IPS DF 6.9 (cell line): ENCODE results near the gene FANK1.
"Not testable (repeated sequence)": the region's sequence is repeated elsewhere in the genome, so short reads cannot be mapped to it uniquely, and the experiment has no call there.

Source experiments
- DNase-seq: peaks from one replicate; pipeline ENCODE4 v3.0.0-alpha.2; 2013; ENCODE audit warnings: low read depth, low spot score
- H3K27ac ChIP-seq: one replicate; pipeline ENCODE4 v1.5.1; 2013; ENCODE audit warnings: low read length, control low read depth
- H3K27me3 ChIP-seq: 2 replicates; pipeline ENCODE4 v1.6.1; 2013; ENCODE audit warnings: mild to moderate bottlenecking, low read length; ENCODE audit not compliant: control insufficient read depth, insufficient read depth
- H3K36me3 ChIP-seq: 2 replicates; pipeline ENCODE4 v1.6.1; 2013; ENCODE audit warnings: low read length; ENCODE audit not compliant: control insufficient read depth, insufficient read depth
- H3K4me1 ChIP-seq: 2 replicates; pipeline ENCODE4 v1.6.1; 2013; ENCODE audit warnings: low read length; ENCODE audit not compliant: control insufficient read depth, insufficient read depth
- H3K4me3 ChIP-seq: 2 replicates; pipeline ENCODE4 v1.5.1; 2013; ENCODE audit warnings: mild to moderate bottlenecking, low read length
- H3K9me3 ChIP-seq: 2 replicates; pipeline ENCODE4 v1.6.1; 2013; ENCODE audit warnings: low read length, inconsistent platforms; ENCODE audit not compliant: control insufficient read depth, insufficient read depth
- WGBS: extraction: QIAGEN DNeasy Blood & Tissue Kit; methylation state at CpG from one replicate; pipeline ENCODE4 v1.1.7; 2013; ENCODE audit warnings: mixed read lengths, missing lambda C conversion rate; ENCODE audit not compliant: insufficient read length, insufficient coverage; 5-methylcytosine and 5-hydroxymethylcytosine counted together

Gene FANK1

GRCh38 chr10:125970077-125970630, 73.8 kb downstream of the FANK1 start:
- not testable (repeated sequence) for H3K27me3 ChIP-seq, H3K4me1 ChIP-seq, H3K9me3 ChIP-seq, H3K36me3 ChIP-seq, H3K4me3 ChIP-seq, DNase-seq, H3K27ac ChIP-seq
- WGBS, result no CpG with 5 or more reads among the region's 36 CpGs

DNA sequence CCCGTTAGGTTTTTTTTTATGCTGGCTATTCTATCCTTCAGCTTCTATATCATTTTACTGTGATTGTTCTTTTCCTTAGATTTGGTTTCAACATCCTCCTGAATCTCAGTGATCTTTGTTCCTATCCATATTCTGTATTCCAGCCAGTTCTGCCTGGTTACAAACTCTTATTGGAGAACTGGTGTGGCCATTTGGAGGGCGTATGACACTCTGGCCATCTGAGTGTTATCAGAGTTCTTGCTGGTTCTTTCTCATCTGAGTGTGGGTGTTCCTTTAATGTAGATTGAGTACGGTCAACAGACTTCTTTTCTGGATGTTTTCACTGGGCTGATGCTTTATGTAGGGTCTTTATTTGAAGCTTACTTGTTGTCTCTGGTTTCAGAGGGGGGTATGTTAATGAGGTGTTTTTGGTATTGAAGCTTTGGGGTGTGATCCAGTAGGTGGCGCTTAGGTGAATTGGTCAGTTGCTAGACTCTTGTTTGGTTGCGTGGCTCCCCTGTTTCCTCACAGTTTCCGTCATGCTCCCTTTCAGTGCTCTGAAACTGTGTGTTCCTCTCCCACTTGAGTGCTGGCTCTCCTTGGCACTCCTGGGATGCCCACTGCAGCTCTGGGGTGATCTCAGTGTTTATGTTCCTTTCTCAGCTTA, 80.7 kb downstream of the FANK1 start:
- peak; percentile 27 for DNase-seq
- H3K4me3 ChIP-seq, result no peak overlapping the region
- WGBS, result no CpG with 5 or more reads among the region's 6 CpGs

GRCh38 chr10:125979976-125980375, 83.6 kb downstream of the FANK1 start:
- no peaks in the 10 kb centered on the region for H3K27me3 ChIP-seq
- no peaks in the 10 kb centered on the region for H3K4me1 ChIP-seq
- no peaks in the 10 kb centered on the region for H3K9me3 ChIP-seq
- H3K36me3 ChIP-seq, result no peaks in the 10 kb centered on the region
- no peak overlapping the region for H3K4me3 ChIP-seq
- no peak for DNase-seq
- H3K27ac ChIP-seq, result no peak overlapping the region
- WGBS, result no CpG with 5 or more reads among the region's 7 CpGs

More for the DNA sequence above, 80.7 kb downstream of the FANK1 start:
- H3K36me3 ChIP-seq, result no peaks in the 10 kb centered on the region
- H3K4me1 ChIP-seq, result no peaks in the 10 kb centered on the region
- no peaks in the 10 kb centered on the region for H3K9me3 ChIP-seq
- H3K27me3 ChIP-seq, result no peaks in the 10 kb centered on the region
- no peak overlapping the region for H3K27ac ChIP-seq

- no peaks in the 10 kb centered on the region for H3K4me1 ChIP-seq
- H3K9me3 ChIP-seq, result no peaks in the 10 kb centered on the region
- H3K27me3 ChIP-seq, result no peaks in the 10 kb centered on the region
- H3K27ac ChIP-seq, result no peak overlapping the region
- H3K36me3 ChIP-seq, result no peaks in the 10 kb centered on the region
- no peak for DNase-seq
- no CpG with 5 or more reads among the region's 6 CpGs for WGBS
- H3K4me3 ChIP-seq, result no peak overlapping the region
Measured at GRCh38 chr10:125980521-125981035, 84.2 kb downstream of the FANK1 start.

DNA sequence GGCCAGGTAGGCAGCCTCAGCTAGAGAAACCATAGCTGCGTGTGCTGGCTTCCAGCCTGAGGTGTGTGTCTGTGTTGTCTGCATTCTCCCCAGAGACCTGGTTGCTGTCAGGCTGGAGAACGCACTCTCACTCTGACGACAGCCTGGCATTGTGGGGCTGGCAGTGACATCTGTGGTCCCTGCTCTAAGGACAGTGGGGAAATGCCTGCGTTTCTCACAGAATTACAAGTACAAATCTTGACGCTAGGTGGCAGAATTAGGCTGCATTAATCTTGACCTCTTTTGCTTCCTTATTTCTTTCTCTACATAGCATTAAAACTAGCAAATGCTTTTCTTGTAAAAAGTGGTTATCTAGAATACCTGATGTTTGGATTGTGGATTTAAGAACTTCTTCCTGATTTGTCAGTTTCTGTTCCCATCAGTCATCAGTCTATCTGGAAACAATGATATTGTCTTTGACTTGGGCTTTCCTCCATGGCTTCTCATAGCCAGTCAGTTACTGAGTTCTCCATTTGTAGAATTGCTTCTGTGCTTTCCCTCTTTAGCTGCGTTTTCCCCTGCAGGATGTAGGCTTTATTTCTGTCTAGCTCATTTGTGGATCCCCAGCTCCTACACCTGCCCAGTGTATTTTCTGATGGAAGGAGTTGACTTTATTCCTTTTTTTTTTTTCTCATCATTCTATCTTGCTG, 86.0 kb downstream of the FANK1 start:
- DNase-seq, result peak; percentile 75
- H3K36me3 ChIP-seq, result no peaks in the 10 kb centered on the region
- H3K4me1 ChIP-seq, result no peaks in the 10 kb centered on the region
- no peaks in the 10 kb centered on the region for H3K9me3 ChIP-seq
- H3K27me3 ChIP-seq, result no peaks in the 10 kb centered on the region
- H3K27ac ChIP-seq, result no peak overlapping the region
- no peak overlapping the region for H3K4me3 ChIP-seq
- WGBS, result no CpG with 5 or more reads among the region's 6 CpGs

- Histone ChIP-seq H3K27ac (no peak overlapping the region), H3K27me3 (no peaks in the 10 kb centered on the region), H3K4me1 (no peaks in the 10 kb centered on the region), H3K9me3 (no peaks in the 10 kb centered on the region), H3K4me3 (no peak overlapping the region), H3K36me3 (no peaks in the 10 kb centered on the region)
- no peak for DNase-seq
- WGBS, result no CpG with 5 or more reads among the region's 6 CpGs
Measured at GRCh38 chr10:125983161-125983560, 86.8 kb downstream of the FANK1 start.

GRCh38 chr10:125983656-125984055, 87.3 kb downstream of the FANK1 start:
- no peak overlapping the region for H3K4me3 ChIP-seq
- no peaks in the 10 kb centered on the region for H3K9me3 ChIP-seq
- no peaks in the 10 kb centered on the region for H3K36me3 ChIP-seq
- no peak for DNase-seq
- no peaks in the 10 kb centered on the region for H3K27me3 ChIP-seq
- H3K27ac ChIP-seq, result no peak overlapping the region
- 100% methylated on average over 1 of the region's 5 CpGs for WGBS
- H3K4me1 ChIP-seq, result no peaks in the 10 kb centered on the region

DNA sequence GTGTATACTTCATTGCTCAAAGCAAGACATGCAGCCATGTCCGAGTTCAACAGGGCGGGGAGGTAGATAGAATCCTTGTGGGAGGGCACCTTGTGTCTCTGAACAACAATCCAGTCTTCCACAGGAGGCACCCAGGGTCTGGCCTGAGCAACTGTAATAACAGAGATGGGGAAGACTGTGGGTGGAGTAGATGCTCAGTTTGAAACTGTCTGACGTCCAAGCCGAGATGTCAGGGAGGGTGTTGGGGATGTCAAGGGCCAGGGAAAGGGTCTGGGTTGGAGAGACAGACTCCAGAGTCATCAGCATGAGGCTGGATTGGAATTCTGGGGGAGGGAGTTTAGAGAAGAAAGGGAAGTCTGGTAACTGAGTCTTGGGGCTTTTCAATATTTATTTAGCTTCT, 88.0 kb downstream of the FANK1 start:
- H3K9me3 ChIP-seq, result no peaks in the 10 kb centered on the region
- H3K27me3 ChIP-seq, result no peaks in the 10 kb centered on the region
- no peak overlapping the region for H3K27ac ChIP-seq
- no peaks in the 10 kb centered on the region for H3K4me1 ChIP-seq
- DNase-seq, result no peak
- WGBS, result no CpG with 5 or more reads among the region's 4 CpGs
- H3K4me3 ChIP-seq, result no peak overlapping the region
- H3K36me3 ChIP-seq, result no peaks in the 10 kb centered on the region

DNA sequence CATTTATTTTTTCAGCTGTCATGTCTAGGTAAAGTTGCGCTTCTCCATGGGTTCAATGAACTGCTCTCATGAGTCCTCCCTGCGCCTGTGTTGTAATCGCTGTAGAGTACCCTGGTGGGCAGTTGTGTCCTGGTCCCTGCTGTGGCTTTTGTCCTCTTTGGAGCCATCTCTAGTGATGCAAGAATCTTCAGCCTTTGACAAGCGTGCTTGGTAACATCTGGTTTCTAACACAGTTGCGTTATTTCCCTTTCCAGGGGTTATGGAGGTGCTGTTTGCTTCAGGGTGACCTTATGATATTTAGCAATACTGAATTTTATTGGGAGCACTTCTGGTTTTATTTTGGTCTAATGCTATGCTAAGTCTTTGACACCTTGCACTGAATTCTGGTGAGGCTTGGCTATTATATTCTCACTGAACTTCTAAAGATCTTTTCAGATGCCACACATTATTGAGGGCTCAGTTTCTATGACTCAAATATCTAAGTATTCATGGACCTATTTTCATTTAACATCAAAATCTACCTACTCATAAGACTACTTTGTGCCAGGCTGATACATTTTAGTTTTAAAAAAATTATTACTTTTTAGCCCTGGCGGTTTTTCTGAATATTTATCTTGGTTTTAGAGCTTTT, 88.6 kb downstream of the FANK1 start:
- no peak overlapping the region for H3K27ac ChIP-seq

DNA sequence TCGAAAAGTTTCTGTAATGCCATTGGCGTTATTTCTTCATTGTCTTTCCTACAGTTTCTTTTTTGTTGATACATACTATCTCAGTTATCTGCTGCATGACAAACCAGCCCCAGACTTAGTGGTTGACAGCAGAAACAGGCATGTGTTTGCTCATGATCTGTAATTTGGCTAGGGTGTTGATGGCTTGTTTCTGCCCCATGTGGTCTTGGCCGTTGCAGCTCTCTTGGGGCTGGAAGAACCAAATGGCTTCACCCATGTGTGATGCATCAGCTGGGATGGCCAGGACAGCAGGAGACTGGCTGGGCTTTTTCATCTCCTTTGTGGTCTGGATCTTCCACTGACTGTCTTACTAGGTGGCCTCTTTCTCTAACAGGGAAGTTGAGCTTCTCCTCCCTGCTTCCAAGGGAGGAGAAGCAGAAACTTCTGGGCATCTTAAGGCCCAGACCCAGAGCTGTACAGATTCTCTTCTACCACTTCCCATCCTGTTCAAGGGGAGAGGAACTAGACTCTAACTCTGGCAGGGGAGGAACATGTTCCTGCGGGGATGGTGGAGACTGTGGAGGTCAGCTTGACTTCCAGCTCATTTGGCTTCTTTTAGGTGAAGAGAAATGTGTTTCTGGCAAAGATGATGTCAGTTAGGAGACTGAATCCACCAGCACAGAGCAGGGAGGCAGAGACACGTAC, 89.3 kb downstream of the FANK1 start:
- no peak for DNase-seq
- no peaks in the 10 kb centered on the region for H3K9me3 ChIP-seq
- no peaks in the 10 kb centered on the region for H3K27me3 ChIP-seq
- no peaks in the 10 kb centered on the region for H3K4me1 ChIP-seq
- no peak overlapping the region for H3K4me3 ChIP-seq
- WGBS, result no CpG with 5 or more reads among the region's 5 CpGs
- H3K36me3 ChIP-seq, result no peaks in the 10 kb centered on the region
- H3K27ac ChIP-seq, result no peak overlapping the region

More for the DNA sequence above, 88.6 kb downstream of the FANK1 start:
- WGBS, result no CpG with 5 or more reads among the region's 6 CpGs
- no peaks in the 10 kb centered on the region for H3K36me3 ChIP-seq
- no peak overlapping the region for H3K4me3 ChIP-seq
- no peaks in the 10 kb centered on the region for H3K9me3 ChIP-seq
- no peaks in the 10 kb centered on the region for H3K4me1 ChIP-seq
- no peak for DNase-seq
- no peaks in the 10 kb centered on the region for H3K27me3 ChIP-seq
